Activated T-cell treated with anti-CD3 and anti-CD28 coated beads for 24 hours (primary cell): ENCODE data around the gene MEFV.
"Not testable (repeated sequence)": the region's sequence is repeated elsewhere in the genome, so short reads cannot be mapped to it uniquely, and the experiment has no call there.

Experiments
- DNase-seq: peaks from one replicate; pipeline ENCODE4 v3.0.0-alpha.2; 2020; ENCODE audit warnings: low read depth

MEFV gene

GRCh38 chr16:3215601-3216262 lies 40.7 kb downstream of the MEFV start:
- no peak for DNase-seq

GRCh38 chr16:3214904-3215600 lies 41.4 kb downstream of the MEFV start:
- no peak for DNase-seq

- DNase-seq, result no peak
Measured at GRCh38 chr16:3212567-3212966, 43.9 kb downstream of the MEFV start.

GRCh38 chr16:3212006-3212405 lies 44.4 kb downstream of the MEFV start:
- no peak for DNase-seq

GRCh38 chr16:3207086-3207953 lies 49.1 kb downstream of the MEFV start:
- no peak for DNase-seq

- DNase-seq, result not testable (repeated sequence)
Measured at GRCh38 chr16:3205939-3206338, 50.5 kb downstream of the MEFV start.

- DNase-seq, result no peak
Measured at GRCh38 chr16:3202903-3203539, 53.4 kb downstream of the MEFV start.

- DNase-seq, result no peak
Measured at GRCh38 chr16:3198334-3199072, 57.9 kb downstream of the MEFV start.

GRCh38 chr16:3197694-3198333 lies 58.6 kb downstream of the MEFV start:
- DNase-seq, result not testable (repeated sequence)

GRCh38 chr16:3195975-3196374 lies 60.5 kb downstream of the MEFV start:
- DNase-seq, result no peak

- DNase-seq, result no peak
Measured at GRCh38 chr16:3194792-3195191, 61.6 kb downstream of the MEFV start.

GRCh38 chr16:3193221-3194212 lies 62.9 kb downstream of the MEFV start:
- DNase-seq, result no peak

- DNase-seq, result no peak
Measured at GRCh38 chr16:3192476-3193019, 63.9 kb downstream of the MEFV start.
